ENCODE results near the gene MACROD2.

The MACROD2 gene

GRCh38 chr20:15242773-15243172 is 1247.5 kb downstream of the MACROD2 start:
- no peak for DNase-seq (ENCODE audit: low spot score)
- TF ChIP-seq CTCF (IDR thresholded peaks at IDR 0.05; ENCODE audit: extremely low read depth, missing control alignments), result no peak

- TF ChIP-seq CTCF (IDR thresholded peaks at IDR 0.05; ENCODE audit: extremely low read depth, missing control alignments), result no peak
- no peak for DNase-seq (ENCODE audit: low spot score)
These were observed 1250.6 kb downstream of the MACROD2 start for GRCh38 chr20:15245896-15246295.

GRCh38 chr20:15248618-15249395 is 1253.5 kb downstream of the MACROD2 start:
- TF ChIP-seq CTCF (IDR thresholded peaks at IDR 0.05; ENCODE audit: extremely low read depth, missing control alignments), result no peak
- DNase-seq (ENCODE audit: low spot score), result peak; percentile 24

- DNase-seq (ENCODE audit: low spot score), result no peak
- TF ChIP-seq CTCF (IDR thresholded peaks at IDR 0.05; ENCODE audit: extremely low read depth, missing control alignments), result no peak
These were observed 1255.9 kb downstream of the MACROD2 start for GRCh38 chr20:15251171-15251570.

- DNase-seq (ENCODE audit: low spot score), result no peak
- no peak for TF ChIP-seq CTCF (IDR thresholded peaks at IDR 0.05; ENCODE audit: extremely low read depth, missing control alignments)
These were observed 1257.0 kb downstream of the MACROD2 start for GRCh38 chr20:15252304-15252703.

- DNase-seq (ENCODE audit: low spot score), result no peak
- TF ChIP-seq CTCF (IDR thresholded peaks at IDR 0.05; ENCODE audit: extremely low read depth, missing control alignments), result no peak
These were observed 1258.1 kb downstream of the MACROD2 start for GRCh38 chr20:15253431-15253830.

GRCh38 chr20:15256676-15257568 is 1261.6 kb downstream of the MACROD2 start:
- TF ChIP-seq CTCF (IDR thresholded peaks at IDR 0.05; ENCODE audit: extremely low read depth, missing control alignments), result no peak
- no peak for DNase-seq (ENCODE audit: low spot score)
